Measurements from ENCODE around the gene XPA.

The XPA gene

DNA sequence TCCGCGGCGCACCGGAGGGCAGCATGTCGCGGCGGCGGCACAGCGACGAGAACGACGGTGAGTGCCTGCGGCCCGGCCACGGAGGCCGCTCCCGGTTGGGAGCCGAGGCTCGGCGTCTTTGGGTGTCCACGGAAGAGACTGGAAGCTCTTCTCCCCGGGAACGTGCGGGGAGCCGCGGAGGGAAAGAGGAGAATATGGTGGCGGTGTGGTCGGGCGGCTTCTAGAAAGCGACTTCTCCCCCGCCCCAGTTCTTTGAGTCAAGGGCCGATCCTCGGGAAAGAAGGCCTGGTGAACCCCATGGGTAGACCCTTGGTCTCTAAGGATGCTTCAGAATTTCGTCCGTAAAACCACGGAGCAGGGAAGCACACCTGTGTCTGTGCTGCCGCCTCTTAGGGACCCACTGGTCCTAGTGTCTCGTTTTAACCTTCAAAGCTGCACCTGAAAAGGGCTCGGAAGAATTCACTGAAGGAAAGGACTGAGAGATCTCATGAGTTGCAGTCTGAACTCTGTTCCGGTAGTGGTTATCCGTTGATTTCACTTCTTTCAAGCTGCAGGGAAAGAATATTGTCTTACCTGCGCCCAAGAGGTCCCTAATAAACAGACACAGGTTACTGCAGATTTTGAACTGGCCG lies 63.2 kb downstream of the XPA start:
- TF ChIP-seq, protein P1, sequence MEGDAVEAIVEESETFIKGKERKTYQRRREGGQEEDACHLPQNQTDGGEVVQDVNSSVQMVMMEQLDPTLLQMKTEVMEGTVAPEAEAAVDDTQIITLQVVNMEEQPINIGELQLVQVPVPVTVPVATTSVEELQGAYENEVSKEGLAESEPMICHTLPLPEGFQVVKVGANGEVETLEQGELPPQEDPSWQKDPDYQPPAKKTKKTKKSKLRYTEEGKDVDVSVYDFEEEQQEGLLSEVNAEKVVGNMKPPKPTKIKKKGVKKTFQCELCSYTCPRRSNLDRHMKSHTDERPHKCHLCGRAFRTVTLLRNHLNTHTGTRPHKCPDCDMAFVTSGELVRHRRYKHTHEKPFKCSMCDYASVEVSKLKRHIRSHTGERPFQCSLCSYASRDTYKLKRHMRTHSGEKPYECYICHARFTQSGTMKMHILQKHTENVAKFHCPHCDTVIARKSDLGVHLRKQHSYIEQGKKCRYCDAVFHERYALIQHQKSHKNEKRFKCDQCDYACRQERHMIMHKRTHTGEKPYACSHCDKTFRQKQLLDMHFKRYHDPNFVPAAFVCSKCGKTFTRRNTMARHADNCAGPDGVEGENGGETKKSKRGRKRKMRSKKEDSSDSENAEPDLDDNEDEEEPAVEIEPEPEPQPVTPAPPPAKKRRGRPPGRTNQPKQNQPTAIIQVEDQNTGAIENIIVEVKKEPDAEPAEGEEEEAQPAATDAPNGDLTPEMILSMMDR (IDR thresholded peaks at IDR 0.05; ENCODE audit: insufficient read depth, low read length, missing control alignments), result no peak
- no peak for DNase-seq (ENCODE audit: low read depth, low spot score)
- H3K4me3 ChIP-seq (ENCODE audit: low read depth, low read length), result peak overlapping the region; percentile 92
- ChIA-PET CTCF (interaction anchor here (1.3 to 1.5 kb wide), 2 partner anchors 9 to 11 kb away, joined by 3 to 5 read pairs; no protein-coding TSS in a partner anchor), POLR2A (interaction anchor here (0.9 to 1.5 kb wide), 2 partner anchors 12 to 132 kb away, joined by 5 to 6 read pairs; no protein-coding TSS in a partner anchor)

DNA sequence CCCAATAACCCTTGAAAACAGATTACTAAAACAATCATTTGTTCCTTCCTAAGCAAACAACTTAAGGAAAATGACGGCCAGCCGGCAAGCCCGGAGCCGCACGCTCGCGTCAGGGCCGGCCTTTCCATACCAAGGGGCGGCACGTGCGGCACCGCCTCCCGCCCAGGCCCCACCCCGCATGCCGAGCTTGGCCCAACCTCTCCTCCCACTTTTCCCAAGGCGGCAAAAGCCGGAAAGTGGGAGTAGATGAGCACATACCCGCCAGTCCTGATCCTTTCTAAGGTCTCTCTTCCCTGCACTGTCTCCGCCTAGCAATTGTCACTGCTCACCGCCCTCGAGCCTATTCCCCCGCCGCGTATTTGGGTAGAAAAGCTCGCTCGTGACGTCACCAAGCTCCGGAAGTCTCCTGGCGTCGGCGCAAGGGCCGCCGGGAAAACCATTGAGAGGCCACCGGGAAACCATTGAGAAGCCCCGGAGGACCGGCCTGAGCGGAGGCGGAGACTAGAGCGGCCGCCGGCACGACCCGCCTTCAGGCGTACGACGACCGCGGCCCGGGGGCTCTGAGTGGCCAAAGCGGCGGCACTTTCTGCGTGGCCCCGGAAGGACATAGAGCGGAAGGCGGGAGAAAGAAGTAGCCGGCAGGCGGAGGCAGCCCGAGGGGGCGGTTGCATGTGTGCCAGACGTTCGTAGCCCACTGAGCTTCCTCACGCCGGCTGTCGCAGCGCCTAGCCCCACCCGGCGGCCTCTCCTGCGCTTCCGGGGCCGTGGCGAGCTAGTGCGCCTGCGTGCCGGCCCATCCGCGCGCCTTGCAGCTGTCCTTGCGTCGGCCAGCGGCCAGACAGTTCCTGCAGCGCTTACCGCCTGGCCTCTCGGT lies 63.9 kb downstream of the XPA start, which contains the start of the genes NCBP1 and TSTD2:
Gene NCBP1, plus strand, starts transcription at position 837 of the 874 bp plus-strand sequence. CDS start 61 bp downstream, outside the sequence.
Gene TSTD2, minus strand, starts transcription at position 384 of the 874 bp plus-strand sequence. CDS start 5,806 bp downstream, outside the sequence.
- H3K4me3 ChIP-seq (ENCODE audit: low read depth, low read length), result peak within 1 kb of the TSS; percentile 92
- ChIA-PET POLR2A (interaction anchor here (0.6 to 1.5 kb wide), 5 partner anchors 13 to 172 kb away, joined by 3 to 6 read pairs (median 4); no protein-coding TSS in a partner anchor), CTCF (interaction anchor here (1.3 to 2.1 kb wide), 4 partner anchors 9 to 34 kb away, joined by 3 to 17 read pairs (median 4); no protein-coding TSS in a partner anchor)
- DNase-seq (ENCODE audit: low read depth, low spot score), result peak; percentile 86
- TF ChIP-seq, protein P1 (IDR thresholded peaks at IDR 0.05; ENCODE audit: insufficient read depth, low read length, missing control alignments), result no peak

DNA sequence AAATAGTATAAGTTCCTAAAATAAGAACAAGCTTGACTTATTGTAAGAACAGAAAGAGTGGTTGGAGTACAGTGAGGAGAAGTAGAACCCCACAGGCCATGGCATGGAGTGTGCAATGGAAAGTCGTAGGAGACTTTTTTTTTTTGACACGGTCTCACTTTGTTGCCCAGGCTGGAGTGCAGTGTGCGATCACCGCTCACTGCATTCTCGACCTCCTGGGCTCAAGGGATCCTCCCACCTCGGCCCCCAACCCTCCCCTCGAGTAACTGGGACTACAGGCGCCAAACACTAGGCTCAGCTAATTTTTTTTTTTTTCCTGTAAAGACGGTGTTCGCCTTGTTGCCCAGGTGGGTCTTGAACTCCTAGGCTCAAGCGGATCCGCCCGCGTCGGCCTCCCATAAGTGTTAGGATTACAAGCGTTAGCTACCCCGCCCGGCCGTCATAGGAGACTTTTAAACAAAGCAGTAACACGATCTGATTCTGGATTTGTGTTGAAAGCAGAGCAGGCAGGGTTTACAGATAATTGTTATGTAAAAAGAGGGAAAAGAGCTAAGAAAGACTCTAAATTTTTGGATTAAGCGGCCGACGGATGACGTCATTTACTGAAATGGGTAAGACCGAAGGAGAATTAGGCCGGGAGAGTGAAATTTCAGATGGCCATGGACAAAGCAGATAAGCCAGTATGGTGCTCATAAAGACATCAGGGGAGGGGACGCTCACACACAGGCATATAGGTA lies 64.7 kb downstream of the XPA start:
- CTCF ChIA-PET, result interaction anchor here (1.4 to 2.1 kb wide), 2 partner anchors 16 to 34 kb away, joined by 4 to 17 read pairs; no protein-coding TSS in a partner anchor
- peak overlapping the region; percentile 92 for H3K4me3 ChIP-seq (ENCODE audit: low read depth, low read length)
- POLR2A ChIA-PET, result interaction anchor here (0.6 to 1.5 kb wide), 3 partner anchors 27 to 171 kb away, joined by 3 to 5 read pairs (median 3); no protein-coding TSS in a partner anchor
- TF ChIP-seq, protein P1 (IDR thresholded peaks at IDR 0.05; ENCODE audit: insufficient read depth, low read length, missing control alignments), result no peak
- peak; percentile 38 for DNase-seq (ENCODE audit: low read depth, low spot score)

DNA sequence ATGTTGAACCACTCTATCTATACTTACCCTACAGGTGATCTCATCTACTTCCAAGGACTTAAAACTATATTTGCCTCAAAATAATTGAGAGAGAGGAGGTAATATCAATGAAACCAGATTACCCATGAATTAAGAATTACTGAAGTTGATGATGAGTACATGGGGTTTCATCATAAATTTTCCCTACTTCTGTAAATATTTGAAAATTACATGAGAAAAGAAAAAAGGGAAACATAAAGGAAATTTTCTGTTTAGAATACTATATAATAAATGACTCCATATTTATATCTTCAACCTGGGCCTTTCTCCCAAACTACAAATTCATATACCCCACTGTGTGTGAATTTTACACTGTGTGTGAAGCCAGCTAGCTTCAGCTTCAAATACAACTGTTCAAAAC lies 66.5 kb downstream of the XPA start:
- no peak for DNase-seq (ENCODE audit: low read depth, low spot score)
- ChIA-PET CTCF (interaction anchor here (0.6 to 1.4 kb wide), 2 partner anchors 15 to 163 kb away, joined by 4 to 5 read pairs; no protein-coding TSS in a partner anchor), POLR2A (no interaction called here)
- H3K4me3 ChIP-seq (ENCODE audit: low read depth, low read length), result no peak overlapping the region
- TF ChIP-seq, protein P1 (IDR thresholded peaks at IDR 0.05; ENCODE audit: insufficient read depth, low read length, missing control alignments), result no peak

DNA sequence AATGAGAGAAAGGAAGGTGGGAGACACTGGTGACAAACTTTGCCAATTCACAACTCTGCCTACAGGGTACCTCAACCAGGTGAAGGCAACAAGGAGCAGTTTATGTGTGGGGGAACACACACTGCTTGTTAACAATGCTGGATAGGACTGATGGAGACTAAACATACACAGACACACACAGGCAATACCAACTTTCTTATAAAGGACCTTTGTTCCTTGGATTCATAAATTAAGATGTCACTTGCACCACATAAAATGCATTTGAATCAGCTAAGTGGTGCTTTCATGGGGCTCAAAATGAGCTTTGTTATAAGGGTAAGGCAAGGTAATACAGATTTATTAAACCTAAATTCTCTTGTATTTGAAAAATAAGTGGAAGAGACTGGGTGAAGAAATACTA lies 68.0 kb downstream of the XPA start:
- no peak for DNase-seq (ENCODE audit: low read depth, low spot score)
- TF ChIP-seq, protein P1 (IDR thresholded peaks at IDR 0.05; ENCODE audit: insufficient read depth, low read length, missing control alignments), result no peak
- no peak overlapping the region for H3K4me3 ChIP-seq (ENCODE audit: low read depth, low read length)
- ChIA-PET POLR2A (no interaction called here), CTCF (interaction anchor here (1.1 to 2.9 kb wide), 5 partner anchors 9 to 218 kb away, joined by 3 to 26 read pairs (median 6); partner anchors contain the start of gene TDRD7)

Data from AG04449 (cell line).